GM12875 (cell line): ENCODE measurements around the gene MAP2.

Experiments used
- H3K4me3 ChIP-seq: one replicate; pipeline ENCODE4 v1.5.1; 2011; ENCODE audit warnings: low read depth, low read length, control low read depth
- TF ChIP-seq, protein P1 (sequence below): IDR thresholded peaks from 2 replicates; pipeline ENCODE4 v1.5.1; 2011; ENCODE audit warnings: low read depth, mild to moderate bottlenecking, control low read depth, inconsistent platforms, low read length, moderate library complexity, borderline replicate concordance; ENCODE audit not compliant: insufficient read depth

The MAP2 gene

GRCh38 chr2:209445485-209445884 is 21.6 kb downstream of the MAP2 start:
- no peak overlapping the region for H3K4me3 ChIP-seq
- TF ChIP-seq, protein P1, sequence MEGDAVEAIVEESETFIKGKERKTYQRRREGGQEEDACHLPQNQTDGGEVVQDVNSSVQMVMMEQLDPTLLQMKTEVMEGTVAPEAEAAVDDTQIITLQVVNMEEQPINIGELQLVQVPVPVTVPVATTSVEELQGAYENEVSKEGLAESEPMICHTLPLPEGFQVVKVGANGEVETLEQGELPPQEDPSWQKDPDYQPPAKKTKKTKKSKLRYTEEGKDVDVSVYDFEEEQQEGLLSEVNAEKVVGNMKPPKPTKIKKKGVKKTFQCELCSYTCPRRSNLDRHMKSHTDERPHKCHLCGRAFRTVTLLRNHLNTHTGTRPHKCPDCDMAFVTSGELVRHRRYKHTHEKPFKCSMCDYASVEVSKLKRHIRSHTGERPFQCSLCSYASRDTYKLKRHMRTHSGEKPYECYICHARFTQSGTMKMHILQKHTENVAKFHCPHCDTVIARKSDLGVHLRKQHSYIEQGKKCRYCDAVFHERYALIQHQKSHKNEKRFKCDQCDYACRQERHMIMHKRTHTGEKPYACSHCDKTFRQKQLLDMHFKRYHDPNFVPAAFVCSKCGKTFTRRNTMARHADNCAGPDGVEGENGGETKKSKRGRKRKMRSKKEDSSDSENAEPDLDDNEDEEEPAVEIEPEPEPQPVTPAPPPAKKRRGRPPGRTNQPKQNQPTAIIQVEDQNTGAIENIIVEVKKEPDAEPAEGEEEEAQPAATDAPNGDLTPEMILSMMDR = no peak

DNA sequence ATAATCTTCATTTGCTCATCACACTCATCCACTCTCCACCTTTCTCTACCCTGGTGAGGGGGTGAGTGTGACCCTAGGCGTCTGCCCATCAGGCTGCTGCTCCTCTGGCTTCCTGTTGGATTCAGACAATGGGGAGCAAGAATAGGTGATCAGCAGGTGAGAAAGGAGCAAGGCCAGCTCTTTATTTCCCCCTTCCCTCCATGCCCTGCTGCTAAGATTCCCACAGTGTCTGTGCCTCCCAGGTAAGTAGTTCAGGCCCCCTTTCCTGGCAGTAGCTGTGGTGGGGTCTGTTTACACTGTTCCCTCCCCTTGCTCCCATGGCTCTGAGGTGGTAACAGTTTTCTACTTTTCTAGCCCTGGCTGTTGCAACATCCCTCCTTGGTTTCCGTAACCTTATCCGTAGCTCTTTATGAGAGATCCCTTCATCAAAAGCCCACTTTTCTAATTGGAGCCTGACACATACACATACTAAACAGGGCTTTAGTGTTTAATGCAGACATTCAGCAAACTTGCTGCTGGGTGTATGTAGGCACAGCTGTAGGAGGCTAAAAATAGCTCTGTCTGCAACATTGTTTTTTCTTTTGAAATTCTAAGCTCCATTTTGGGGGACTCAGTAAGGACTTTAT is 27.5 kb downstream of the MAP2 start:
- TF ChIP-seq, protein P1 = no peak

DNA sequence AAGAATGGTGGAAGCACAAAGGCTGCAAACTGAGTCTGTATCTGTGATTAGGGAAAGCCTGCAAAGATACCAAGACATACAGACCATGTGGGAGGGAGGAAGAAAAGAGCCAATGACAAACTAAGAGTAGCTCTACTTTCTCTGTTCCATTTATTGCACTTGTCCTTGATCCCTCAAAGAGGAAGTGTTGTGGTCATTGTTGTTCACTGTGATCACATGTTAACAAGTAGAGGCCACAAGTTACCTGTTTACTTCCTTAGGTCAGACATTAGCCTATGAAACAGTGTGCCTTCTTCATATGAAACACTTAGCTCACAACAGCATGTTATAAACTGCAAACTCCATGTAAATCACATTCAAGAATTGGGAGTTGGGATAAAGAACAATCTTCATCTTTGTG is 32.6 kb downstream of the MAP2 start:
- no peak overlapping the region for H3K4me3 ChIP-seq
- TF ChIP-seq, protein P1 = no peak

More for the DNA sequence above, 27.5 kb downstream of the MAP2 start:
- H3K4me3 ChIP-seq = no peak overlapping the region

DNA sequence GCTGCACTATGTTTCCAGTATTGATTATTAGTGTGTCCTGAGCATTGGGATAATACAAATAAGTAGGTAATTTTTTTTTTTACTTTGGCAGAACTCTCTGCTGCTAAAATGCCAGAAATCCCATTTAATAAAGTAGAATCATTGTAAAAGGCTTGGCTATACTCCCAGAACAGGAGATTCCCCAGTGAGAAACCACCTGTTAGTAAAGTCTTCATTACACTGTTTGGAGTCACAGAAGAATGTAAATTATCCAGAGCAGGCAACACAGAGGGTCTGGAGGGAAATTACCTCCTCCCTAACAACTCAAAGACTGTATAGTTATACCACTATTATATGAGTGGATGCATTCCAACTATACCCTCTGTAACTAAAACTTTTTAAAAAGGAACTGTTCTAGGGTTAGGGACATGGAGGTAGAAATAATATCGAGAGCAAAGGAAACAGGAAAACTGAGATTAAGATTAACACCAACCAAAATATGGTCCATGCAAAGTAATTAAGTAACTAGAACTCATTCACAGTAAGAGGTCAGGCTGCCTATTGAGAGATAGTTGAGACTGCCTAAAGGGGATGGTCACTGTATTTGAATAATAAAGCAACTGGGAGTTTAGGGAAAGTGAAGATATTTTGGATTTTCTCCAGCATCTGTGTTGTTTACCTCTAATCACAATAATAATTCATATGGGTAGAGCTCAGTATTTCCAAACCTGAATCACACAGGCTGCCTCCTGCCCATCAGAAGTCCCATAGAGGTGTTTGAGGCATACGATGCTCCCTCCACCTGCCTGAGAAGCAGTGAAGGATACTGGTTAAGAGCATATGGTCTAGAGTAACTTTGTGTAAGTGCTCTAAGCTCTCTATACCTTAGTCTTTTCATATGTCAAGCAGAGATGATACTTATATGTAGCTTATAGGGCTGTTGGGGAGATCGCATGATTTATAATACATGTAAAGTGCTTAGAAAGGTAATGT is 34.4 kb downstream of the MAP2 start:
- TF ChIP-seq, protein P1 = no peak
- no peak overlapping the region for H3K4me3 ChIP-seq

DNA sequence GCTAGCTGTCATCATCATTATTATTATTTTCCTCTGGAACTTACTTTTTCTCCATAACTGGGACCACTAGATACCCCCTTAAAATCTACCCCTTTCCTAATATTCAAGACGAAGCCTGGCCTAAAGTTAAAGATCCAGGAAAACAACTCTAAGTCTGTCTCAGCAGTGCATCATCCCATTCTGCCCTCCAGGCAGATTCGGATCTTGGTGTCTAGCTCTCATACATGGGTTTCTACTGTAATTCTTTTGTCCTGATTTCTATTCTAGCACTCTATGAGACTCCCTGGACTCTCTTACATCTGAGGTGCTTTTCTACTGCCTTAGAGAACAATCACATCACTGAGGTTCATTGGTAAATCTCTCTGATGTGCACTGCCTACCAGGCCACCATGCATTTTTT is 35.5 kb downstream of the MAP2 start:
- no peak overlapping the region for H3K4me3 ChIP-seq
- TF ChIP-seq, protein P1 = no peak

DNA sequence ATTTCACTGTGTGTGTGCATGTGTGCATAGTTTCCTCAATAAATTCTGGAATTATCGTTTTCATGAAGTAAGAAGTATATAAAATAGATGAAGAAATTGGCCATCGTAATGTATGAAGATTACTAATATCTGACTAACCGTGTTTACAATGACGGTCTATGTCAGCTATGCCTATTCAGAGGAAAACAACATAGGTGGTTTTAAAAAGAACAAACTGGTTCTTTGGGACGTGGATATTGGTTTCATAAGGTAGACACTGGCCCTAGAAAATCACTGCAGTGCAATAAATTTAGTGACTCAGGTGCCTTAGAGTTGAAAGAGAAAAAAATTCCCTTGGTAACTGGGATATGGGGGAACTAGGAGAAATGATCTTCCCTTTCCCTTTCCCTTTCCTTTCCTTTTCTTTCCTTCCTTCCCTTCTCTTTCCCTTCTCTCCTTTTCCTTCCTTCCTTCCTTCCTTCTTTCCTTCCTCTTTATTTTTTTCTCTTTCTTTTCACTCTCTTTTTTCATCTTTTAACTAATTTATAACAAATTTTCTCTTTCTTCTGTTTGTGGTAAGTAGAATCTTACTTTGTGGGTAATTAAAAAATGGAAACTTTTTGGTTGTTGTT is 36.4 kb downstream of the MAP2 start:
- TF ChIP-seq, protein P1 = no peak

More for the DNA sequence above, 36.4 kb downstream of the MAP2 start:
- no peak overlapping the region for H3K4me3 ChIP-seq
